MM.1S (cell line): ENCODE data around the gene NR6A1.

ENCODE experiments used
- DNase-seq: peaks from one replicate; pipeline ENCODE4 v3.0.0-alpha.2; 2015
- H2AFZ ChIP-seq: fragments of 300-600 bp; sonication (generic); 2 replicates; pipeline ENCODE4 v1.6.0; 2016; ENCODE audit warnings: antibody characterized with exemption, low read length
- H3F3A ChIP-seq: fragments of 300-600 bp; sonication (generic); 2 replicates; pipeline ENCODE4 v1.6.1; 2016; ENCODE audit warnings: mild to moderate bottlenecking, antibody characterized with exemption, low read length, moderate library complexity, mixed read lengths; ENCODE audit not compliant: insufficient read depth
- H3K27ac ChIP-seq: fragments of 300-600 bp; sonication (generic); 2 replicates; pipeline ENCODE4 v1.5.1; 2016; ENCODE audit warnings: mild to moderate bottlenecking, low read length
- H3K27me3 ChIP-seq: fragments of 300-600 bp; sonication (generic); replicated peaks from 2 replicates; pipeline ENCODE4 v1.6.0; 2016; ENCODE audit warnings: low read length; ENCODE audit not compliant: insufficient read depth
- H3K36me3 ChIP-seq: fragments of 300-600 bp; sonication (generic); replicated peaks from 2 replicates; pipeline ENCODE4 v1.6.1; 2016; ENCODE audit warnings: mild to moderate bottlenecking, low read length, mixed read lengths; ENCODE audit not compliant: insufficient read depth
- H3K4me1 ChIP-seq: fragments of 300-600 bp; sonication (generic); 2 replicates; pipeline ENCODE4 v1.6.1; 2016; ENCODE audit warnings: low read length, mixed read lengths
- H3K4me2 ChIP-seq: fragments of 300-600 bp; sonication (generic); 2 replicates; pipeline ENCODE4 v1.6.0; 2016; ENCODE audit warnings: low read depth, low read length
- H3K4me3 ChIP-seq: fragments of 300-600 bp; sonication (generic); 2 replicates; pipeline ENCODE4 v1.5.1; 2016; ENCODE audit warnings: low read length, mixed read lengths
- H3K79me2 ChIP-seq: fragments of 300-600 bp; sonication (generic); 2 replicates; pipeline ENCODE4 v1.6.1; 2016; ENCODE audit warnings: mixed run types, low read length, mixed read lengths
- H3K9ac ChIP-seq: fragments of 300-600 bp; sonication (generic); 2 replicates; pipeline ENCODE4 v1.6.1; 2016; ENCODE audit warnings: low read length, mixed read lengths
- H3K9me2 ChIP-seq: fragments of 300-600 bp; sonication (generic); replicated peaks from 2 replicates; pipeline ENCODE4 v1.6.1; 2016; ENCODE audit warnings: mild to moderate bottlenecking, low read length, mixed read lengths; ENCODE audit not compliant: insufficient read depth
- H3K9me3 ChIP-seq: fragments of 300-600 bp; sonication (generic); replicated peaks from 2 replicates; pipeline ENCODE4 v1.6.1; 2016; ENCODE audit warnings: mild to moderate bottlenecking, low read length, mixed read lengths; ENCODE audit not compliant: insufficient read depth
- H4K20me1 ChIP-seq: fragments of 300-600 bp; sonication (generic); 2 replicates; pipeline ENCODE4 v1.6.1; 2016; ENCODE audit warnings: mild to moderate bottlenecking, low read length, moderate library complexity, mixed read lengths; ENCODE audit not compliant: insufficient read depth
- EZH2 ChIP-seq: fragments of 300-600 bp; sonication (generic); optimal IDR thresholded peaks from 2 replicates; pipeline ENCODE3; 2017; ENCODE audit warnings: low read depth, mild to moderate bottlenecking, antibody characterized with exemption, low read length, mixed read lengths
- EZH2phosphoT487 ChIP-seq: fragments of 300-600 bp; sonication (generic); IDR thresholded peaks from 2 replicates; pipeline ENCODE4 v1.6.1; 2018; ENCODE audit warnings: antibody characterized with exemption, low read length
- TF ChIP-seq, protein P1 (sequence below): fragments of 300-600 bp; sonication (generic); IDR thresholded peaks from 2 replicates; pipeline ENCODE4 v1.5.1; 2016; ENCODE audit warnings: antibody characterized with exemption, low read length, mixed read lengths

The NR6A1 gene

GRCh38 chr9:124676159-124676551 is 95.0 kb downstream of the NR6A1 start:
- no peaks in the 10 kb centered on the region for H3F3A ChIP-seq
- TF ChIP-seq, protein P1, sequence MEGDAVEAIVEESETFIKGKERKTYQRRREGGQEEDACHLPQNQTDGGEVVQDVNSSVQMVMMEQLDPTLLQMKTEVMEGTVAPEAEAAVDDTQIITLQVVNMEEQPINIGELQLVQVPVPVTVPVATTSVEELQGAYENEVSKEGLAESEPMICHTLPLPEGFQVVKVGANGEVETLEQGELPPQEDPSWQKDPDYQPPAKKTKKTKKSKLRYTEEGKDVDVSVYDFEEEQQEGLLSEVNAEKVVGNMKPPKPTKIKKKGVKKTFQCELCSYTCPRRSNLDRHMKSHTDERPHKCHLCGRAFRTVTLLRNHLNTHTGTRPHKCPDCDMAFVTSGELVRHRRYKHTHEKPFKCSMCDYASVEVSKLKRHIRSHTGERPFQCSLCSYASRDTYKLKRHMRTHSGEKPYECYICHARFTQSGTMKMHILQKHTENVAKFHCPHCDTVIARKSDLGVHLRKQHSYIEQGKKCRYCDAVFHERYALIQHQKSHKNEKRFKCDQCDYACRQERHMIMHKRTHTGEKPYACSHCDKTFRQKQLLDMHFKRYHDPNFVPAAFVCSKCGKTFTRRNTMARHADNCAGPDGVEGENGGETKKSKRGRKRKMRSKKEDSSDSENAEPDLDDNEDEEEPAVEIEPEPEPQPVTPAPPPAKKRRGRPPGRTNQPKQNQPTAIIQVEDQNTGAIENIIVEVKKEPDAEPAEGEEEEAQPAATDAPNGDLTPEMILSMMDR = no peak
- TF ChIP-seq EZH2phosphoT487 (no peak), EZH2 (no peak)
- no peaks in the 10 kb centered on the region for H3K9me3 ChIP-seq
- no peak overlapping the region for H3K27ac ChIP-seq
- no peaks in the 10 kb centered on the region for H3K4me1 ChIP-seq
- H3K9me2 ChIP-seq = no peaks in the 10 kb centered on the region
- DNase-seq = no peak
- no peak overlapping the region for H2AFZ ChIP-seq
- H3K36me3 ChIP-seq = no peaks in the 10 kb centered on the region
- no peaks in the 10 kb centered on the region for H3K27me3 ChIP-seq
- no peaks in the 10 kb centered on the region for H4K20me1 ChIP-seq
- H3K4me2 ChIP-seq = no peak overlapping the region
- no peak overlapping the region for H3K4me3 ChIP-seq
- H3K9ac ChIP-seq = no peak overlapping the region
- H3K79me2 ChIP-seq = no peaks in the 10 kb centered on the region

DNA sequence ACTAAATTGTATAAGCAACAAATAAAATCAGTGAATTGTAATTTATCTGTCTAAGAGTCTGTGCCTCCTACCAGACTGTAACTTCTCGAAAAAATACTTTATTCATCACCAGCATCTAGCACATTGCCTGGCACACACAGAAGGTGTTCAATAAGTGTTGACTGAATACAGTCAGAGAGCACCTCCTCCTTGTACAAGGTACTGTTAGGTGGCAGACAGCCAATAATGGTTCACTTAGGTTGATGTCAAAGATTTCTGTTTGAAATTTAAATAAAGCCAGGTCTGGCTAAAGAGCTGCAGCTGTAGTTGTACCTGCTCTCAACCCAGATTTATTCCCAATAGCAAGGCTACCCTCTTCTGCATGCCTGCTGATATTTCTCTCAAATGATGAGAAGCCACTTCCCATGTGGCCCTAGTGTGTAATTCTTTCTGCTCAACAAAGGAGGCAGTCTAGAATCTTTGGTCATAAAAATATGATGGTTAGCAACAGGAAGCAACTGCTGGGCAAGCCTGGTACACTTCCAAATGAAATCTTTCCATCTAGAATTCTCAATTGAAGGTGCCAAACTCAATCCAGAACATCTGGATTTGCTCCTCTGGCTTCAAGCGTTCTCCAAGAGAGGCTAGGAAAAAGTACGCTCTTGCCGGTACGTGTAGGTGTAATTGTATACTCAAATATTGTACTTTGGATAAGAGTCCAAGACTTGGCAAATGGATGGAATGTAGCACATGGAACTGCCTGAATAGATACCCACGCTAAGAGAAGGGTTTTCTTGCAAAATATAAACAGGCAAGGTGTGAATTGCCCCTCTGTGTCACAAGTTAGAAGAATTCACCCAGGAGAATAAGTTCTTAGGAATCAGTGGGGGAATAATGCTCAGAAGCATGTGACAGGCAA is 95.6 kb downstream of the NR6A1 start:
- Histone ChIP-seq H3K79me2 (no peaks in the 10 kb centered on the region), H3K4me3 (no peak overlapping the region), H3F3A (no peaks in the 10 kb centered on the region), H3K9ac (no peak overlapping the region), H3K4me1 (no peaks in the 10 kb centered on the region), H2AFZ (no peak overlapping the region), H3K9me2 (no peaks in the 10 kb centered on the region), H4K20me1 (no peaks in the 10 kb centered on the region), H3K4me2 (no peak overlapping the region), H3K36me3 (no peaks in the 10 kb centered on the region), H3K27me3 (no peaks in the 10 kb centered on the region), H3K27ac (no peak overlapping the region), H3K9me3 (no peaks in the 10 kb centered on the region)
- TF ChIP-seq EZH2 (no peak), EZH2phosphoT487 (no peak)
- TF ChIP-seq, protein P1 = no peak
- DNase-seq = no peak

DNA sequence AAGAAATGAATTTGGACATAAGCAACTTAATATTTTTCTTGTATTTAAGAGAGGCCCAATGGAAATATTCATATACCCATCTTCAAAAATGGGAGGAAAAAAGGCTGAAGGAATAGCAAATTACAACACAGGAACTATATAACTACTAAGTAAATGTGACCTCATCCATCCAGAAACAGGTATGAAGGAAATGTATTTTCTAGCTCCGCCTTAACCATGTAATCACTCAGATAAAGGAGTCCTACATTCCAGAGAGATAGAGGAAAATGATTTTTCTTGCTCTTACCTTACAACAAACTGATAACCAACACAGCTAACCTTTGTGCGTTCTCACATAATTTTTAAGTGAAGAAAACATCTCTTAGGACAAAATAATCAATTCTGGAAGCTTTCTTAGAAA is 96.5 kb downstream of the NR6A1 start:
- H3K79me2 ChIP-seq = no peaks in the 10 kb centered on the region
- H3K9ac ChIP-seq = no peak overlapping the region

More for the DNA sequence above, 96.5 kb downstream of the NR6A1 start:
- Histone ChIP-seq H3F3A (no peaks in the 10 kb centered on the region), H3K9me2 (no peaks in the 10 kb centered on the region), H3K4me1 (no peaks in the 10 kb centered on the region), H3K9me3 (no peaks in the 10 kb centered on the region), H3K27ac (no peak overlapping the region), H3K4me2 (no peak overlapping the region), H3K27me3 (no peaks in the 10 kb centered on the region), H4K20me1 (no peaks in the 10 kb centered on the region), H3K36me3 (no peaks in the 10 kb centered on the region), H3K4me3 (no peak overlapping the region), H2AFZ (no peak overlapping the region)
- no peak for TF ChIP-seq EZH2
- TF ChIP-seq, protein P1 = no peak
- TF ChIP-seq EZH2phosphoT487 = no peak
- no peak for DNase-seq
